ENCODE results near the gene DSTYK. TPM values are rescaled to one million over a fixed set of nuclear protein-coding genes. Genes with fewer than 3 reads are reported as not detected.

The DSTYK gene
- total and polyA plus RNA-seq, 2 donors (not counting 3 experiments of a cell fraction or from before 2014, with no cell fraction given), result 3.6 to 8.7 TPM

DNA sequence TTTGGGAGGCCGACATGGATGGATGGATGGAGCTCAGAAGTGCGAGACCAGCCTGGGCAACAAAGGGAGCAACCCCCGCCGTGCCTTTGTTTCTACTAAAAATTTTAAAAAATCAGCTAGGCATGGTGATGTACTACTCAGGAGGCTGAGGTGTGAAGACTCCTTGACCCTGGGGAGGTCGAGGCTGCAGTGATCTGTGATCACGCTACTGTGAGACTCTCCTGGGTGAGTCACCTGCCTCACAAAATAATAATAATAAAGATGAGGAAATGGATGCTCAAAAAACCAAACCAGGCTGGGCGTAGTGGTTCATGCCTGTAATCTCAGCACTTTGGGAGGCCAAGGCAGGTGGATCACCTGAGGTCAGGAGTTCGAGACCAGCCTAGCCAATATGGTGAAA lies 19.2 kb downstream of the DSTYK start:
- ChIA-PET CTCF (no interaction called here), POLR2A (no interaction called here)
- no peaks in the 10 kb centered on the region for H3K9me3 ChIP-seq (replicated peaks; ENCODE audit: control insufficient read depth, insufficient read depth, low read length)
- dilution Hi-C loops (cut with MboI; ENCODE audit: extremely low pct_ligation_motif_present, low sequenced_read_pairs) (no loop called here), intact Hi-C loops (cut with micrococcal nuclease) (no loop called here)
- no peak overlapping the region for H3K4me2 ChIP-seq (ENCODE audit: insufficient read depth, low read length)
- no peak overlapping the region for H3K9ac ChIP-seq (replicated peaks; ENCODE audit: extremely low read depth, insufficient read depth, low read length)
- no peaks in the 10 kb centered on the region for H3K9me1 ChIP-seq (replicated peaks; ENCODE audit: control insufficient read depth, extremely low read depth, insufficient read depth, low read length)
- DNase-seq (ENCODE audit: low read depth, low spot score) (no peak), FAIRE-seq (no peak)
- H2AFZ ChIP-seq (ENCODE audit: low read depth, low read length), result no peak overlapping the region
- H4K20me1 ChIP-seq (replicated peaks; ENCODE audit: control insufficient read depth, extremely low read depth, insufficient read depth, low read length), result peaks cover 2% of the 10 kb centered on the region
- TF ChIP-seq POLR2AphosphoS5 (IDR thresholded peaks at IDR 0.05; ENCODE audit: insufficient read depth, low read depth, low read length) (no peak), POLR2A (IDR thresholded peaks at IDR 0.05; ENCODE audit: low read depth, low read length) (no peak), FOS (IDR thresholded peaks at IDR 0.05; ENCODE audit: borderline replicate concordance, insufficient read depth, low read length) (no peak), MYC (IDR thresholded peaks at IDR 0.05; ENCODE audit: low read depth, low read length) (no peak), JUN (IDR thresholded peaks at IDR 0.05; ENCODE audit: borderline replicate concordance, insufficient read depth, insufficient read length, low read depth) (no peak), EZH2 (IDR thresholded peaks at IDR 0.05; ENCODE audit: borderline replicate concordance, low read depth, low read length, severe bottlenecking) (no peak), GATA2 (IDR thresholded peaks at IDR 0.05; ENCODE audit: insufficient read depth, insufficient read length, low read depth, low read length) (no peak)
- TF ChIP-seq, protein P1, sequence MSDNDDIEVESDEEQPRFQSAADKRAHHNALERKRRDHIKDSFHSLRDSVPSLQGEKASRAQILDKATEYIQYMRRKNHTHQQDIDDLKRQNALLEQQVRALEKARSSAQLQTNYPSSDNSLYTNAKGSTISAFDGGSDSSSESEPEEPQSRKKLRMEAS (IDR thresholded peaks at IDR 0.05; ENCODE audit: insufficient read depth, insufficient read length), result no peak
- TF ChIP-seq, protein P2, sequence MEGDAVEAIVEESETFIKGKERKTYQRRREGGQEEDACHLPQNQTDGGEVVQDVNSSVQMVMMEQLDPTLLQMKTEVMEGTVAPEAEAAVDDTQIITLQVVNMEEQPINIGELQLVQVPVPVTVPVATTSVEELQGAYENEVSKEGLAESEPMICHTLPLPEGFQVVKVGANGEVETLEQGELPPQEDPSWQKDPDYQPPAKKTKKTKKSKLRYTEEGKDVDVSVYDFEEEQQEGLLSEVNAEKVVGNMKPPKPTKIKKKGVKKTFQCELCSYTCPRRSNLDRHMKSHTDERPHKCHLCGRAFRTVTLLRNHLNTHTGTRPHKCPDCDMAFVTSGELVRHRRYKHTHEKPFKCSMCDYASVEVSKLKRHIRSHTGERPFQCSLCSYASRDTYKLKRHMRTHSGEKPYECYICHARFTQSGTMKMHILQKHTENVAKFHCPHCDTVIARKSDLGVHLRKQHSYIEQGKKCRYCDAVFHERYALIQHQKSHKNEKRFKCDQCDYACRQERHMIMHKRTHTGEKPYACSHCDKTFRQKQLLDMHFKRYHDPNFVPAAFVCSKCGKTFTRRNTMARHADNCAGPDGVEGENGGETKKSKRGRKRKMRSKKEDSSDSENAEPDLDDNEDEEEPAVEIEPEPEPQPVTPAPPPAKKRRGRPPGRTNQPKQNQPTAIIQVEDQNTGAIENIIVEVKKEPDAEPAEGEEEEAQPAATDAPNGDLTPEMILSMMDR (IDR thresholded peaks at IDR 0.05; ENCODE audit: extremely low read depth in 1 of 2, insufficient read depth in 1 of 2, low read depth in 1 of 2, low read length in 2 of 2), result no peak
- H3K36me3 ChIP-seq (ENCODE audit: control insufficient read depth in 2 of 2, extremely low read depth in 1 of 2, insufficient read depth in 2 of 2, low read length in 2 of 2), result peaks cover 1 to 3% of the 10 kb centered on the region in 2 experiments
- no peaks in the 10 kb centered on the region for H3K4me1 ChIP-seq (ENCODE audit: control insufficient read depth, extremely low read depth, insufficient read depth, low read length)
- H3K27me3 ChIP-seq (ENCODE audit: control insufficient read depth in 2 of 2, insufficient read depth in 2 of 2, low read length in 2 of 2), result no peaks in the 10 kb centered on the region
- H3K27ac ChIP-seq (ENCODE audit: insufficient read depth, low read depth, low read length), result no peak overlapping the region
- H3K4me3 ChIP-seq (replicated peaks in 1 of 3; ENCODE audit: insufficient read depth in 1 of 3, low read depth in 1 of 3, low read length in 3 of 3), result no peak overlapping the region
- H3K79me2 ChIP-seq (ENCODE audit: control insufficient read depth, insufficient read depth, low read length), result no peaks in the 10 kb centered on the region
- BruUV-seq (replicated peaks), result no TSS peak
